ENCODE results near the gene MEF2D.

MEF2D gene

DNA sequence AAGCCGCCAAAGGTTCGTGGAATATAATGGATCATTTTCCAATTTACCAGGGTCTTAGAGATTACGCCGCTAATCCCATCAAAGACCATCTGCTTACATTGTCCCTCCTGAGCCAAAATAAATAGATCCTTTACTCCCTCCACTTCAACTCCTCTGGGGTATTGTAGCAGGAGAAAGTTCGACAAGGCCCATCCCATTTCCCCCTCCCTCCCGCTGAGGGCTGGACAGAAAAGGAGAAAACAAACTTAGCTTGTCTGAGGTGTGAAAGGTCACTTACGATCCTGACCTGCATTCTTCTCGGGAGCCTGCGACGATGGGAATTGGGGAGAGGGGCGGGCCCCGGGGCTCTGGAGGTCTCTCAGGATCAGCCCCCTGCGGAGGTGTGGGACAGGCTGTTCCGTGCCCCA is 60.8 kb downstream of the MEF2D start:
- no peak for DNase-seq

DNA sequence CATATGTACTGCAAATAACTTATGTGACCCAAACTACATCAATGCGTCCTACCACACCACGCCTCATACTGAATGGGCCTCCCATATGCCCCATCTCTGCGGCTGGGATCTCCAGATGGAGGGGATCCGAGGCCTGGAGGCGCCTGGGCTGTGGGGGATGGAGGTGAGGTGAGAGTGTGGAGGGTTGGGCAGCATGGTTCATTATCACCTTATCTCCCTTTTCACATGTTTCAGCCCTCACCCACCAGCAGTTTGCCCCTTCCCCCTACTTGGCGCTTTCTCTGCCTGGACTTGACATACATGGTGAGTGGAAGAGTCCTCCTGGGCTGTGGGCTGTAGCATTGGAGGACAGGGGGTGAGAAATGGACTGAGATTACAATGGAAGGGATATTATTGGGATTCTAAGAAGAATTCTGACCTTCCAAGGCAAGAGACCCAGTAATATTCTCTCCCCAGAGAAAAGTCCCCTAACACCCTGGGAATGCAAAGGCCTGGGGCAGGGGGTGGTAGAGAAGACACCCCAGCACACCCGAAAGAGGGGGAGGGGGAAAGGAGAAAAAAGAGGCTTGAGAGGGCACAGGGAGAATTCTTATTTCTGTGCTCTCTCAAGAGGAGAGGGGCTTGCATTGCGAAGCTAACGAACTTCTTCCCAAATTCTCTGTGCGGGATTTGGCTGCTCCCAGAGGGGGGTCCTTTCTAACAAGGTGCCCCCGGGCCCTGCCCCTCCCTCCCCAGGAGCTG is 61.4 kb downstream of the MEF2D start:
- no peak for DNase-seq

DNA sequence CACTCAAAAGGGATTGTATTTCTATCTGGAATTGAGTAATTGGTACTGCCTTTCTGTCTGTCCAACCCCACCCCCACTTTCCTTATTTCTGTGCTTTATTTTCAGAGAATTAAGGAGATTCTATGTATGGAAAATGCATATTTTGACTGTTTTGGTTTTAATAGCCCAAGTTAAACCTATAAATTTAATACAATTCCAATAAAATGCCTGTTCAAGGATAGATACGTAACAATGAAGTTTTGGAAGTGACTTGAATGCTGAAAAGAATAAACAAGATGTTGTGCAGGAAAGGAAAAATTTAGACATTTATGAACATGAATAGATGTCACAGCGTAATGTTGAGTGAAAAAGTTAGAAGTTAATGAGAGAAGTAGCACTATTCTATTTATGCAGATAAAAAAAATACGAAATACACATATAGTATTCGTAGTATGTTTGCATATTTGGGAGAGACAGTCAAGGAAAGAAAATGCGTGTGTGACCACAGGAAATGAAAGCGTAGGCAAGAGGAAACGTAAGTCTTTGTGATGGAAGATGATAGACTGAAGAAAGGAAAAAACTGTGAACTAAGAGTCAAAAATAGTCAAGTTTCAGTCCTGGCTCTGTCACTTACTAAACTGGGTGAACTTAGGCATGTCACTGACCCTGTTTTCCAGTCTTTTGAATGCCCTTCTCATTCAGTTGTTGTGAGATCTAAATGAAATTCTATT is 62.1 kb downstream of the MEF2D start:
- DNase-seq = no peak

DNA sequence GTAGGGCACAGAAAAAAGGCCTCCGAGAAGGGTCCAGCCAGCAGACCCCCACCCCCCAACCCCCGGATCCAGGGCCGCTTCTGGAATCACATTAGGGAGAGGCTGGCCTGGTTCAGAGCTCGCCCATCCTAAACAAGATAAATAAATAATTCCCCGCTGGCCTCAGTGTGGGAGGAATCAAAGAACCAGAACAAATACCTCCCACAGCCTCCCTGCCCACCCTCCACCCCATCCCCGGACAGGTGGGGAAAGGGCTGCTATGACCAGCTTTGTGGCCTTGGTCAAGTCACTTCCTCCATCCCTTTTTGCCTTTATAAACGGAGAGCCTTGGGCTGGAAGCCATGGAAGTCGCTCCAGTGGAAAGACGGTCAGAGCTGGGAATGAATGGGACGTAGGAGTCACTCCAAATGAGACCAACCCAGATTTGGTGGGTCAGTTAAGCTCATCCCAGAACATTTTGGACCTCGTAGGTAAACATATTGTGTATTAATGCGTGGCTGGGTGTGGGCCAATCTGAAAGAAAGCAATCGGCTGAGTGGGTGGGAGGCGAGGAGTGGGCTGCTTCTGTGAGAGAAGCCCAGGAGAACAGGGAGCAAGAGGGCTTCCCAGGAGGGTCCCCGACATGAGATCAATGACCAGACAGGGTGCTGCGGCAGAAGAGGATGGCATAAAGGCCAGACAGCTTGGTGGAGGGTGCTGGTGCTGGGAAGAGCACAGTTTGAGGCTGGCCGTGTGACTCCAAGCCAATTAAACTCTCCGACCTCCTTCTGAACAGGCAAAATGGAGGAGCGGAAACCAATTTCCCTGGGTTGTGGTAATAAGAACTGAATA is 63.3 kb downstream of the MEF2D start:
- no peak for DNase-seq

DNA sequence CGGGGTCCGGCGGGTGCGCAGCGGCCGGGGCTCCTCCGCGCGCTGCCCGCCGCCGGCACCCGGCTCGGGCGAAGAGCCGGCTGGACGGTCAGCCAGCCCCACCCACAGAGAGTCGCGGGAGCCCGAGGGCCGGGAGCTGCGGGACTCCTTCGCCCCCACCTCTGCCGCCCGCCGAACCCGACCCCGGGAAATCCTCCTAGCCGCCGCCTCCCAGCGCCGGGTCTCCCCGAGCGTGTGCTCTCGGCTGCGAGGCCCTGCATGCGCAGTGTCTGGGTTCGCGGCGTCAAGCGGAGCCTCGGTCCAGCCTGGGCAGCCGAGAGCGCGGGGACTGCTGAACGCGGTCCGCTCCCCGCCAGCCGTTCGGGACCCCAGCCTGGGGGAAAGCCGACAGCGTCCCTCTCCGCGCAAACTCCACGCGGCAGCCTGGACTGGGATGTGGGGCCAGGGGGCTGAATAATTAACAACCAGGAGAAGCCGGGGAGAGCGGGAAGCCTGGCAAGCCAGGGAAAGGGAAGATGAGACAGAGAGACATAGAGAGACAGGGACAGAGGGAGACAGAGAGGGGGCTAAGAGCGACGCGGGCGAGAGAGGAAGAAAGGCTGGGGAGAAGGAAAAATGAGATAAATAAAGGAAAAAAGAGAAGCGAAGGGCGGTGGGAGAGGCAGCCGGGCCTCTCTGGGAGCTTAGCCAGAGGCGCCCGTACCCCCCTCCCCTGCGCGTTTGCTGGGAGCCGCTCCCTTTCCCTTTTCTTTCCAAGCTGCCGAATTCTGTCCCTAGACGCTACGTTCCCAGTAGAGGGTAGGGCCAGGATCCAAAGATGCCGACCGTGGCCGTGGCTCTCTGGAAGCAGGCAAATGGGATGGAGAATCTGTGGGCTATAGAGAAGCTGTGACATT is 64.2 kb downstream of the MEF2D start:
- DNase-seq = no peak

DNA sequence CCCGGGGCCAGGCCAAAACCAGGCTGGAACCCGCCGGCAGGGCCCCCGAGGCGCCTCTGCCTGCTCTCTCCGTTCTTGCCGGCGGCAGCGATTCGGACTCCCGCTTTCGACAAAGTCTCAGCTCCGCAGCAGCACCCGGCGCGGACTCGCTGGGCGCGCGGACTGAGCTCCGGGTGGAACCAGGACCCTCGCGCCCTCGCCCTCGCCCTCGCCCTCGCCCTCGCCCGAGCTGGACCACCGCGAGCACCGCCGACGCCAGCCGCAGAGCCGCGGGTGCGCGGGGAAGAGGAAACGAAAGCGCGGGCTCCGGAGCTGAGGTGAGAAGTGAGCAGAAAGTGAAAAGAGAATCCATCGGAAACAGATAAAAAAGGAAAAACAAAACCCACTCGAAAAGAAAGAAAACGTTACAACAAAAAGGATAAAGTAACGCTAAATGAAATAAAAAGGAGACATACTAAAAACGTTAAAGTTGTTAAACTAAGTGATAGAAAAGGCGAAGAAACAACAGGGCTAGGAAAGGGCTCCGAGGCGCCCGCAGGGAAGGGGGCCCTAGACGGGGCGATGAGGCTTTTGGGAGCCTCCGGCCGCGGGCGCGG is 64.9 kb downstream of the MEF2D start:
- no peak for DNase-seq

DNA sequence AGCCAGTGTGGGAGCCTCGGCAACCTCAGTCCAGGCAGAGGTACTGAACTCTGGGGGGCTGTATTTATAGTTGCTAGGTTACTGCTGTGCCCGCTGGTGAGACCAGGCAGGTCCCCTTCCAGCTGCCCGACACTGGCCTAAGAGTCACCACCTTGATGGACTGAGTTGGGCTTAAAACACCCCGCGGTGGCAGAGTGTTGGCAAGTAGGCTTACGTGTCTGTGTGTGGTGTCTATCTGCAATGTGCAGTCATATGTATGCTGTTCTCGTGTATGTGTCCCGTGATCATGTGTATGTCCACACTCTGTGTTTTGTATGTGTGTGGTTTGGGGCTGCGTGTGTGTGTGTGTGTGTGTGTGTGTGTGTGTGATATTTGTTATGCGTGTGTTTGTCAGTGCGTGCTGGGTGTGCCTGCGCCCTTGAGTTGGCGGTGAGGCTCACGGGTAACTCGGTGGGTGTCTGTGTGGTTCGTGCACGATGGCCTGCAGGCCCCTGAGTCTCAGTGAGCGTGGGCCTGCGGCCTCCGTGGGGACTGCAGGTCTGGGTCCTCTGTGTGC is 65.5 kb downstream of the MEF2D start:
- DNase-seq = no peak

DNA sequence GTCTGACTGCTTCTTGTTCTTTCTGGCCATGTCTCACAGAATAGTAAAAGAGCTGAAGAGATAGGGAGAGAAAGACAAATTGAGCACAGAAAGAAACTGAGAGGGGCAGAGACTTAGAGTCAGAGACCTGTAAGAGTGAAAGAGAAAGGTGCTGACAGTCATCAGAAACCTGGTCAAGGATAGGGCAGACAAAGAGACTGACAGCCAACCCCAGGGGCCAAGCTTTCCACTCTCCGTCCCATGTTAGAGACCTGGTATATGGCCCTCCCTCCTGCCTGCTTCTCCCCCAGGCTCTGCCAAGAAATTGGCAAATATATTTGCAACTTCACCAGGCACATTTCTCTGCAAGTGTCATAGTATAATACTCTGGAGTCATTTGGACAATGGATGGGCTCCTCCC is 67.0 kb downstream of the MEF2D start:
- no peak for DNase-seq

DNA sequence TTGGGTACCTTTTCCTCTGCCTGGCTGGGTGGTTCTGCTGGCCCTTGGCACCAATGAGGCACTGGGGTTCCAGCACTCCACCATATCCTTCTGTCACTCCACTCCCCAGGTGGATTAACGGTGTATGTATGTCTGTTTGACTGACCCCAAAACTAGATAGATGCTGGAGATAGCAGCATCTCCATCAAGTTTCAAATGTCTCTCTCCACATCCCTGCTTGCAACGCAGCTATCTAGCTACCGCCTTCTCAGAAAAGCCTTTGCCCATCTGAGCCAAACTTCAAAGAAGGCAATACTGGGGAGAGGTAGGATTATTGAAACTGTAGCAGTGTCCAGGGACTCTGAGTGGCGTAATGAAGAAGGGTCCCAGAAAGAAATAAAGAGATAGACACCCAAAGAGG is 67.5 kb downstream of the MEF2D start:
- DNase-seq = no peak

DNA sequence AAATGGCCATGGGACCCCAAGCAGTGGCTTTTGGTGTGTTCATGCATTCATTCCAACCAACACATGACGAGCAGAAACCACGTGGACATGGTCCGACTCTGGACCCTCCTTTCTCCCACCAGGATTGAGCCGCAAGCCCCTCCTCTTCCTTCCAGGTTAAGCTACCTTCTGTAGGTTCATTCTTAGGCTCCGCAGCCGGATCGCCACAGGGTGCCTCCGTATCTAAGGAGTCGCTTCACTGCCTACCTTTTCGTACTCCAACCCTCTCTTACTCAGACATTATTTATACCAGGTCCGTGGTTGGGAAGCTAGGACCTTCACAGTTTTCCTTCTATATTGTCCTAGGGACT is 67.9 kb downstream of the MEF2D start:
- no peak for DNase-seq

DNA sequence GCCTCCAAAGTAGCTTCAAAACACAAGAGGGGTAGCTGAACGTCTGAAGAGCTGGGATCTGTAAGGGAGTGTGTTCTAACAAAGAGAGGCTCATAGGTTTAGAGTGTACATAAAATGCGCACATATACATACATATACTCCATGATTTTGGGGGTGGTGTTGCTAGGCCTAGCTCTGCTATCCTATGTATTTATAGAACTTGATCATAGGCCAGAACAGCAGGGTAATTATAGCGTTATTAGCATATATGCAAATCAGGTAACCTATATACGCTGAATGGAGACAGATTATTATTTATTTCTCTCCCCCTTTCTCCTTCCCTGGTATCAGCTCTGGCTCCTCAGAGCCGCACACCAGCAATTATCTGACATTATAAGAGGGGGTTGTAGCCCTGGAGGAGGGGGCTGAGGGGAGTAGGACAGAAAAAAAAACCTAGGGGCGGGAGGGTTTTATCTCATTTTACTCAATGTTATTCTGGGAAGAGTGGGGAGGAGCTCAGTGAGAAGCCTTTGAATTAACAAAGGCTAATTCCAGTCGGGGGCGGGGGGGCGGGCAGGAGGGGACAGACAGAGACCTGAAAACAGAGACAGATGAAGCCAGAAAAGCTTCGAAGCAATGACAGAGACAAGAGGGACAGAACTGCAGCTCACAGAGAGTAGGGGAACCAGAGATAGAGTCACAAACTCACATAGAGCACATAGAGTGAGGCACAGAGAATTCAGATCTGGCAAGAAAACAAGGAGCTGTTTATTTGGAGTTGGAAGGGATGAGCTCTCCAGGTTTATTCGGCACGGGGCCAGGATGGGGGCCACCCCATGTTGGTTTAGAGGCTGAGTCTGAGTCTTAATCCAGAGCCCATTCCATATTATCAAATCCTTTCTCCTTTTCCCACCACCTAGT is 68.6 kb downstream of the MEF2D start:
- DNase-seq = no peak

DNA sequence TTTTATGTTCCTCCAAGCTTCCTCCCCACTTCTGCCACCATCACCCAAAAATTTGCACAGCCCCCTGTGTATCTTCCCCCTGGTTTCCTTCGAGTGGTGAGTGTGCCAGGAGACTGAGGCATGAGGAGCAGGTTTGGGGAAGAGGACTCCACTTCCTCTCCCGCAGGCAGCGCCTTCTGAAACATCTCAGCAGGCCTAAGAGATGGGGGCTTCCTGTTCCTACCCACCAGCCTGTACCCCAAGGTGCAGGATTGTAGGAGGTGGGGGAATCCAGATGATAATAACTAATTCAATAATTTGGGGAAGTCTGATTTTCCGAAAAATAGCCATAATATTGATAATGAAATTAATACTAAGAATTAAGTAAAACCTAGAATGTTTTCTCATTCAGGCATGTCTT is 69.2 kb downstream of the MEF2D start:
- no peak for DNase-seq

DNA sequence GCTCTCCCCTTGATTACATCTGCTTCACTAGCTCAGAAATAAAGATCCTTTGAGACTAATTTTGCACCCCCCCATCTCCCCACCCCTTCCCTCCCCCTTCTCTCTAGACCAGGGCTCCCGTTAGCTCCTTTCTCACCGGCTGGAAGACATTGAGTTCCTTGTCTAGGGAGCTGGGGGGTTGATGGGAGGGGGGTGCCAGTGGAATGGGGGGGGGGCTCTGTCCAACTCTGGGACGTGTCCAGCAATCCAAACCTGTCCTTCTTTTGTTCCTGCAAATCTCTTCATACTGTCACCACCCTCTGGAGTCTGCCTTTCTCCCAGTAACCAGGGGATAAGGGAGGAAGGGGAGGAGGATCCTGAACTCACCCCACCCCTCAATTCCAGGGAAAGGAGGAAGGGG is 69.7 kb downstream of the MEF2D start:
- DNase-seq = no peak

DNA sequence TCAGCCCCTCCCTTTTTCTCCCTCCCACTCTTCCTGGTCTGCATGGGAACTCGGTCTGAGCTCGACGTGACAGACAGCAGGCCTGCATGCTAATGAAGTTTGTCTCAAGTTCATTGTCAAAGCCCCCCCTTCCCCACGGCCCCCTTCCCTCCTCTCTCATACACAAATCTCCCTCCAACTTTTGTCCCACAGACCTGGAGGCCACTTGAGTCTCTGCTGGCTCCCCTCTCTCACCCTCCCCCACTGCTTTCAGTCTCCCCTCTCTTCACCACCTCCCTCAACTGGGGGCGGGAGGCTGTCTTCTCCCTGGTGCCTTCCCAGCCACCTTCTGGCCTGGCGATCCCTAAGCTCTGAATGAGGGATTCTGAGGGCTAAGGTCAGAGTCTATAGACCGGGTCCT is 70.3 kb downstream of the MEF2D start:
- DNase-seq = no peak

DNA sequence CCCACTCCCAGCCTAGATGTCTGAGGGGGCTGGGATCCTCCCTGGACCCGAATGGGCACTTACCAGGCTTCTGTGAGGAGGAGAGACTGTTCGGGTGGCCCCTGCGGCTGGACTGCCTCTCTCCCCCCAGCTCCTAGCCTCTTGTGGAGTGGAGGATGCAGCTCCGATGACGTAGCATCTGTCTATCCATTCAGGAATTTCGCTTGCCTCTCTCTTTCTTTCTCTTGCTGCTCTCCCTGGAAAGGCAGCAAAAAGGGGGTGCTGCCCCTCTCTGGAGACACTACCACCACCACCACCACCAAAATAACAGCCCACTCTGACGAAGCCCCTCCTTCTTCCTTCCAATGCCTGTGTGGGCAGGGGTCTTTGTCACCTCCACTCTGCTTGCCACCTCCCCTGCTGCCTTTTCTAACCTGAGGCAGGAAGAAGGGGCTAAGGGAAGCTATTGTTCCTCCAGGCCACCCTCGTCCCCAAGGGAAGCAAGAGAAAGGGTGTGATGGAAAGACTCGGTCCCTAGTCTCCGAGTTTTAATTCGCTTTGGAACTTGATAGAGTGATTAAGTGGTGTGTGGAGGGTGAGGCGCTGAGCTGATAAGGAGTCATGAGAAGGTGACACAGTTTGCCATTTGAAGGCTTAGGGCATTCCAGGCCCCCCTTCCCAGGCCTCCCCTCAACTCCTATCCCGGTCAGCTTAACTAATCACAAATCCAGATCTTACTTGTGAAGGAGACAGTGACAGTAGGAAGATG is 71.1 kb downstream of the MEF2D start:
- no peak for DNase-seq

DNA sequence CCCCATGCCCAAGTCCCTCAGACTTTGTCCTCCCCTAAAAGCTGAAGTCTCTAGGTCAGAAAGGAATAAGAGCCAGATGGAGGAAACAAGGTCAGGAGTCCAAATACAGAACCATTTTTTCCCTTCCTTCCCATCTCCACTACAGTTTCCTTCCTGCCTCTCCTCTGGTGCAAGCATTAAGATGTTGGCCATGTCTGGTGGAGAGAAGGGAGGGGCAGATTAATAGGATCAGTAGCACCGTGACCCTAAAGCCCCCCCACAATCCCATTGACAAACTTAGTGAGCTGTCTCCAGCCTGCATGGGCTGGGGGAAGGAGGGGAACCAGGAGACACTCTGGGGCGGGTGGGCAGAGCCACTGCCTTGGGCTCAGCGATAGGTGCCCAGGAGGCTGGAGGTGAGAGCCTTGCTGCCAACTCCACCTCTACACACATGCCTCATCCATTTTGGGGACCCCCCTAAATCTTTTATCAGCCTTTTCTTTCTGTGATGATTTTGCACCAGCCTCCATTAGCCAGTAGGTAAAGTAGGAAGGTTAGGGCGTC is 71.8 kb downstream of the MEF2D start:
- DNase-seq = no peak

DNA sequence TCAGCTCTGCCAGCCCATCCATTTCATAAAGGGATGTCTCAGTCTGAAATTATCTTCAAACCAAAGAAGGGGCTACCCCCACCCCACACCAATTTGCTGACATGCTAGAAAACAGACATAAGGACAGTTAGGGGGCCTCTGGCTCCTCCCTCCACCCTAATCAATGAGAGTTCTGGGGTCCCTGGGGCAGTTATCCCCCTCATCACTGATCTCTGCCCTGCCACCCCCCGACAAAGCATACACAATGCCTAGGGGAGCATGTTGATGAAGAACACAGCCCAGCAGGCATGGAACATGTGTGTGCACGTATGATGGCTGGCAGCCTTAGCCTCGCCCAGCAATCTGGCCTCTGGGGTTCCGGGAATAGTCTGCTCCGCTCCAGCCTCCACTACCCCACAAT is 72.6 kb downstream of the MEF2D start:
- no peak for DNase-seq

DNA sequence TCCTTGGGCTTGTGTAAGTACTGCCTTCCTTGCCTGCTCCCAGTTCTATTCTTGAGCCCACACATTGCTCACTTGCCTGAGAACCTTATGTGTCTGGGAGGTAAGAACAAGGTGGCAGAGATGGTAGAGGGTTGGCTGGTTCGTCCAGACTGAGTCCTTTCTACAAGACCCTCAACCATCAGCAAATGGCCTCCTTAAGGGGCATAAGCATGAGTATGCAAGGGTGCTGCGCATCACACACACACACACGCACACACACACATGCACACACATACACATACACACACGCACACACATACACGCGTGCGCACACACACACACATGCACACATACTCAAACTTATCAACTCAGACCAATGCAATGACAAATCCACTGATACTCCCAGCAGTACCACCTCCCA is 74.6 kb downstream of the MEF2D start:
- DNase-seq = no peak

DNA sequence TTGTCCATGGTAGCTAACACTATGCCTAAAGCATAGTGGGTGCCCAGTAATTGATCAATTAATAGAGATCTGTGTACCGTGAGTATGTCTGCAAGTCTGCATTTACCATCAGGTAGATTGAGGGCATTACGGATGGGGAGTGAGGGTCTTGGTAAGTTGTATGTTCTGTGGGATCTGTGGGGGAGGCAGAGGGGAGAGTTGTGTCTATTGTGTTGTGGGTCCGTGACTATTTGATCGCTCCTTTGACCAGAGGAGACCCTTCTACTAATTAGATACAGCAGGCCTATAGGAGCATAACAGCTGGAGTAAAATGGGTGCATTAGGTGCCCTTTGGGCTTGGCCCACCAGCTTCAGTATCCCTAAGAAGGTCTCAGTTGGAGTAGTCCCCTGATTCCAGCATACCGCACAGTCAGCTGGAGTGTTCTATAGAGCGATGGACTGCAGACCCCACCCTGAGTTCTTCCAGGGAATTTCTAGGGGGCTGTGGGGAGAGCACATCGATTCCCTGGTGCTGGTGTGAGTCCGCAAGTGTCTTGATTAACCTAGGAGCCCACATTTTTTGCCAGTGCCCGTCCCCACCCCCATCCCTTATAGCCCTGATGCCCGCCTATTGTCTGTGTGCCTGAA is 75.7 kb downstream of the MEF2D start:
- no peak for DNase-seq

Data from activated CD8-positive, alpha-beta memory T cell treated with anti-CD3 and anti-CD28 coated beads, Interleukin-2, amount 50 U/mL, for 48 hours (primary cell).